WTC11 (cell line): ENCODE results near the gene DDT. TPM values are rescaled to one million over a fixed set of nuclear protein-coding genes. Genes with fewer than 3 reads are reported as not detected.

Source experiments
- ATAC-seq: fragments of 200-7000 bp; cut with Tn5 transposase; 2 replicates; pipeline ENCODE4 v1.10.0; 2021; ENCODE audit warnings: mild to moderate bottlenecking, moderate library complexity
- CTCF ChIA-PET: fragments of 300-600 bp; sonication (Branson Sonifier 250); formaldehyde crosslinking; loops from one replicate; lab custom pipeline; 2021; ENCODE audit warnings: antibody characterized with exemption; lab: Charles Lee
- POLR2A ChIA-PET: fragments of 350-600 bp; sonication (Branson Sonifier 250); formaldehyde crosslinking; loops from one replicate; lab custom pipeline; 2021; ENCODE audit warnings: antibody characterized with exemption; lab: Charles Lee
- DNase-seq: peaks from one replicate; pipeline ENCODE4 v3.0.0; 2021; ENCODE audit warnings: low spot score
- H3K27ac Mint-ChIP-seq: 2 replicates; pipeline ENCODE4 v1.8.0; 2021; ENCODE audit warnings: mixed read lengths
- H3K27me3 Mint-ChIP-seq: 2 replicates; pipeline ENCODE4 v1.8.0; 2021; ENCODE audit warnings: low read depth, mild to moderate bottlenecking, moderate library complexity, mixed read lengths
- H3K36me3 Mint-ChIP-seq: 2 replicates; pipeline ENCODE4 v1.8.0; 2021; ENCODE audit warnings: mixed read lengths
- H3K4me1 Mint-ChIP-seq: 2 replicates; pipeline ENCODE4 v1.8.0; 2022; ENCODE audit warnings: mixed read lengths
- H3K4me3 Mint-ChIP-seq: 2 replicates; pipeline ENCODE4 v1.8.0; 2021; ENCODE audit warnings: mild to moderate bottlenecking, moderate library complexity, mixed read lengths
- H3K9me3 Mint-ChIP-seq: 2 replicates; pipeline ENCODE4 v1.8.0; 2021; ENCODE audit warnings: mixed read lengths
- ESRRA ChIP-seq: sonication (generic); formaldehyde crosslinking; IDR thresholded peaks from 2 replicates; pipeline ENCODE4 v1.8.1; 2022; ENCODE audit warnings: mild to moderate bottlenecking, missing genetic modification reagents, borderline replicate concordance
- NFE2L1 ChIP-seq: sonication (generic); formaldehyde crosslinking; IDR thresholded peaks from 2 replicates; pipeline ENCODE4 v1.8.1; 2023; ENCODE audit warnings: missing genetic modification reagents
- SOX15 ChIP-seq: fragments of 250-450 bp; sonication (Bioruptor Pico); IDR thresholded peaks from 2 replicates; pipeline ENCODE4 v1.9.0; 2021; ENCODE audit warnings: mild to moderate bottlenecking
- TEAD1 ChIP-seq: sonication (generic); formaldehyde crosslinking; IDR thresholded peaks from 2 replicates; pipeline ENCODE4 v1.8.0; 2022; ENCODE audit warnings: mild to moderate bottlenecking, missing genetic modification reagents
- ZBTB21 ChIP-seq: sonication (generic); formaldehyde crosslinking; IDR thresholded peaks from 2 replicates; pipeline ENCODE4 v1.8.1; 2023; ENCODE audit warnings: mild to moderate bottlenecking, missing genetic modification reagents, borderline replicate concordance
- ZBTB43 ChIP-seq: sonication (generic); formaldehyde crosslinking; IDR thresholded peaks from 2 replicates; pipeline ENCODE4 v1.8.1; 2023; ENCODE audit warnings: mild to moderate bottlenecking, missing genetic modification reagents
- ZMAT4 ChIP-seq: fragments of 250-450 bp; sonication (Bioruptor Pico); IDR thresholded peaks from 2 replicates; pipeline ENCODE4 v1.9.0; 2021; ENCODE audit warnings: mild to moderate bottlenecking
- ZNF425 ChIP-seq: fragments of 250-450 bp; sonication (Bioruptor Pico); conservative IDR thresholded peaks from 2 replicates; pipeline ENCODE4 v1.9.0; 2021; ENCODE audit warnings: mild to moderate bottlenecking
- ZNF512 ChIP-seq: sonication (generic); formaldehyde crosslinking; IDR thresholded peaks from 2 replicates; pipeline ENCODE4 v1.8.1; 2022; ENCODE audit warnings: missing genetic modification reagents, borderline replicate concordance
- total RNA-seq: library from RNA; stranded (reverse); gene quantifications from 3 replicates; pipeline ENCODE4 v1.2.3, GENCODE V29; 2021
- TF ChIP-seq, protein P1 (sequence below): sonication (generic); formaldehyde crosslinking; IDR thresholded peaks from 2 replicates; pipeline ENCODE4 v1.8.0; 2023; ENCODE audit warnings: mild to moderate bottlenecking, missing genetic modification reagents
- TF ChIP-seq, protein P2 (sequence below): sonication (generic); formaldehyde crosslinking; IDR thresholded peaks from 2 replicates; pipeline ENCODE4 v1.8.1; 2023; ENCODE audit warnings: mild to moderate bottlenecking, missing genetic modification reagents
- TF ChIP-seq, protein P3 (sequence below): sonication (generic); formaldehyde crosslinking; IDR thresholded peaks from 2 replicates; pipeline ENCODE4 v1.8.0; 2022; ENCODE audit warnings: mild to moderate bottlenecking, missing genetic modification reagents
- TF ChIP-seq, protein P4 (sequence below): fragments of 250-450 bp; sonication (Bioruptor Pico); IDR thresholded peaks from 2 replicates; pipeline ENCODE4 v1.9.0; 2021; ENCODE audit warnings: mild to moderate bottlenecking, borderline replicate concordance

DDT gene
- total RNA-seq, 1 experiment from 2014 or later = 238 TPM

GRCh38 chr22:24005201-24005600 is 31.0 kb upstream of the DDT start, which contains the start of gene GSTT4:
GSTT4 (minus strand) TSS chr22:24005453; CDS start chr22:24005356, 97 bp downstream.
- Mint-ChIP-seq H3K27me3 (peaks cover 21% of the 10 kb centered on the region), H3K36me3 (no peaks in the 10 kb centered on the region), H3K4me3 (no peak within 1 kb of the TSS), H3K9me3 (peaks cover 5% of the 10 kb centered on the region), H3K4me1 (peaks cover 5% of the 10 kb centered on the region)
- POLR2A ChIA-PET = no interaction called here
- DNase-seq (no peak), ATAC-seq (no peak)
- CTCF ChIA-PET = interaction anchor here (1.3 kb wide), 1 partner anchor 226 kb away, joined by 3 read pairs; no protein-coding TSS in a partner anchor
- no peak for TF ChIP-seq SOX15 (CRISPR knock-in tag)
- TF ChIP-seq TEAD1 (CRISPR knock-in tag) = no peak
- TF ChIP-seq, protein P1, sequence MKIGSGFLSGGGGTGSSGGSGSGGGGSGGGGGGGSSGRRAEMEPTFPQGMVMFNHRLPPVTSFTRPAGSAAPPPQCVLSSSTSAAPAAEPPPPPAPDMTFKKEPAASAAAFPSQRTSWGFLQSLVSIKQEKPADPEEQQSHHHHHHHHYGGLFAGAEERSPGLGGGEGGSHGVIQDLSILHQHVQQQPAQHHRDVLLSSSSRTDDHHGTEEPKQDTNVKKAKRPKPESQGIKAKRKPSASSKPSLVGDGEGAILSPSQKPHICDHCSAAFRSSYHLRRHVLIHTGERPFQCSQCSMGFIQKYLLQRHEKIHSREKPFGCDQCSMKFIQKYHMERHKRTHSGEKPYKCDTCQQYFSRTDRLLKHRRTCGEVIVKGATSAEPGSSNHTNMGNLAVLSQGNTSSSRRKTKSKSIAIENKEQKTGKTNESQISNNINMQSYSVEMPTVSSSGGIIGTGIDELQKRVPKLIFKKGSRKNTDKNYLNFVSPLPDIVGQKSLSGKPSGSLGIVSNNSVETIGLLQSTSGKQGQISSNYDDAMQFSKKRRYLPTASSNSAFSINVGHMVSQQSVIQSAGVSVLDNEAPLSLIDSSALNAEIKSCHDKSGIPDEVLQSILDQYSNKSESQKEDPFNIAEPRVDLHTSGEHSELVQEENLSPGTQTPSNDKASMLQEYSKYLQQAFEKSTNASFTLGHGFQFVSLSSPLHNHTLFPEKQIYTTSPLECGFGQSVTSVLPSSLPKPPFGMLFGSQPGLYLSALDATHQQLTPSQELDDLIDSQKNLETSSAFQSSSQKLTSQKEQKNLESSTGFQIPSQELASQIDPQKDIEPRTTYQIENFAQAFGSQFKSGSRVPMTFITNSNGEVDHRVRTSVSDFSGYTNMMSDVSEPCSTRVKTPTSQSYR (CRISPR knock-in tag) = no peak
- no peak for TF ChIP-seq ZNF425 (CRISPR knock-in tag)
- no peak for TF ChIP-seq ZBTB43 (CRISPR knock-in tag)
- TF ChIP-seq ZNF512 (CRISPR knock-in tag) = no peak
- no peak for TF ChIP-seq ESRRA
- TF ChIP-seq, protein P2, sequence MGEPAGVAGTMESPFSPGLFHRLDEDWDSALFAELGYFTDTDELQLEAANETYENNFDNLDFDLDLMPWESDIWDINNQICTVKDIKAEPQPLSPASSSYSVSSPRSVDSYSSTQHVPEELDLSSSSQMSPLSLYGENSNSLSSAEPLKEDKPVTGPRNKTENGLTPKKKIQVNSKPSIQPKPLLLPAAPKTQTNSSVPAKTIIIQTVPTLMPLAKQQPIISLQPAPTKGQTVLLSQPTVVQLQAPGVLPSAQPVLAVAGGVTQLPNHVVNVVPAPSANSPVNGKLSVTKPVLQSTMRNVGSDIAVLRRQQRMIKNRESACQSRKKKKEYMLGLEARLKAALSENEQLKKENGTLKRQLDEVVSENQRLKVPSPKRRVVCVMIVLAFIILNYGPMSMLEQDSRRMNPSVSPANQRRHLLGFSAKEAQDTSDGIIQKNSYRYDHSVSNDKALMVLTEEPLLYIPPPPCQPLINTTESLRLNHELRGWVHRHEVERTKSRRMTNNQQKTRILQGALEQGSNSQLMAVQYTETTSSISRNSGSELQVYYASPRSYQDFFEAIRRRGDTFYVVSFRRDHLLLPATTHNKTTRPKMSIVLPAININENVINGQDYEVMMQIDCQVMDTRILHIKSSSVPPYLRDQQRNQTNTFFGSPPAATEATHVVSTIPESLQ (CRISPR knock-in tag) = no peak
- TF ChIP-seq, protein P3, sequence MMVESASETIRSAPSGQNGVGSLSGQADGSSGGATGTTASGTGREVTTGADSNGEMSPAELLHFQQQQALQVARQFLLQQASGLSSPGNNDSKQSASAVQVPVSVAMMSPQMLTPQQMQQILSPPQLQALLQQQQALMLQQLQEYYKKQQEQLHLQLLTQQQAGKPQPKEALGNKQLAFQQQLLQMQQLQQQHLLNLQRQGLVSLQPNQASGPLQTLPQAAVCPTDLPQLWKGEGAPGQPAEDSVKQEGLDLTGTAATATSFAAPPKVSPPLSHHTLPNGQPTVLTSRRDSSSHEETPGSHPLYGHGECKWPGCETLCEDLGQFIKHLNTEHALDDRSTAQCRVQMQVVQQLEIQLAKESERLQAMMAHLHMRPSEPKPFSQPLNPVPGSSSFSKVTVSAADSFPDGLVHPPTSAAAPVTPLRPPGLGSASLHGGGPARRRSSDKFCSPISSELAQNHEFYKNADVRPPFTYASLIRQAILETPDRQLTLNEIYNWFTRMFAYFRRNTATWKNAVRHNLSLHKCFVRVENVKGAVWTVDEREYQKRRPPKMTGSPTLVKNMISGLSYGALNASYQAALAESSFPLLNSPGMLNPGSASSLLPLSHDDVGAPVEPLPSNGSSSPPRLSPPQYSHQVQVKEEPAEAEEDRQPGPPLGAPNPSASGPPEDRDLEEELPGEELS (CRISPR knock-in tag) = no peak
- TF ChIP-seq ZBTB21 = no peak
- no peak for TF ChIP-seq ZMAT4 (CRISPR knock-in tag)
- TF ChIP-seq, protein P4, sequence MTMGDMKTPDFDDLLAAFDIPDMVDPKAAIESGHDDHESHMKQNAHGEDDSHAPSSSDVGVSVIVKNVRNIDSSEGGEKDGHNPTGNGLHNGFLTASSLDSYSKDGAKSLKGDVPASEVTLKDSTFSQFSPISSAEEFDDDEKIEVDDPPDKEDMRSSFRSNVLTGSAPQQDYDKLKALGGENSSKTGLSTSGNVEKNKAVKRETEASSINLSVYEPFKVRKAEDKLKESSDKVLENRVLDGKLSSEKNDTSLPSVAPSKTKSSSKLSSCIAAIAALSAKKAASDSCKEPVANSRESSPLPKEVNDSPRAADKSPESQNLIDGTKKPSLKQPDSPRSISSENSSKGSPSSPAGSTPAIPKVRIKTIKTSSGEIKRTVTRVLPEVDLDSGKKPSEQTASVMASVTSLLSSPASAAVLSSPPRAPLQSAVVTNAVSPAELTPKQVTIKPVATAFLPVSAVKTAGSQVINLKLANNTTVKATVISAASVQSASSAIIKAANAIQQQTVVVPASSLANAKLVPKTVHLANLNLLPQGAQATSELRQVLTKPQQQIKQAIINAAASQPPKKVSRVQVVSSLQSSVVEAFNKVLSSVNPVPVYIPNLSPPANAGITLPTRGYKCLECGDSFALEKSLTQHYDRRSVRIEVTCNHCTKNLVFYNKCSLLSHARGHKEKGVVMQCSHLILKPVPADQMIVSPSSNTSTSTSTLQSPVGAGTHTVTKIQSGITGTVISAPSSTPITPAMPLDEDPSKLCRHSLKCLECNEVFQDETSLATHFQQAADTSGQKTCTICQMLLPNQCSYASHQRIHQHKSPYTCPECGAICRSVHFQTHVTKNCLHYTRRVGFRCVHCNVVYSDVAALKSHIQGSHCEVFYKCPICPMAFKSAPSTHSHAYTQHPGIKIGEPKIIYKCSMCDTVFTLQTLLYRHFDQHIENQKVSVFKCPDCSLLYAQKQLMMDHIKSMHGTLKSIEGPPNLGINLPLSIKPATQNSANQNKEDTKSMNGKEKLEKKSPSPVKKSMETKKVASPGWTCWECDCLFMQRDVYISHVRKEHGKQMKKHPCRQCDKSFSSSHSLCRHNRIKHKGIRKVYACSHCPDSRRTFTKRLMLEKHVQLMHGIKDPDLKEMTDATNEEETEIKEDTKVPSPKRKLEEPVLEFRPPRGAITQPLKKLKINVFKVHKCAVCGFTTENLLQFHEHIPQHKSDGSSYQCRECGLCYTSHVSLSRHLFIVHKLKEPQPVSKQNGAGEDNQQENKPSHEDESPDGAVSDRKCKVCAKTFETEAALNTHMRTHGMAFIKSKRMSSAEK = no peak
- no peak for TF ChIP-seq NFE2L1 (CRISPR knock-in tag)
- TF ChIP-seq, all 79 proteins: peak for 0
- H3K27ac Mint-ChIP-seq = no peak within 1 kb of the TSS
